Fibroblast of the aortic adventitia (primary cell): Measurements from ENCODE around the gene BBS1. TPM values are rescaled to one million over a fixed set of nuclear protein-coding genes. Genes with fewer than 3 reads are reported as not detected.
A peak's percentile ranks its signal among the peaks of the same experiment; 100 is the strongest.

Experiments
- DNase-seq: peaks from one replicate; pipeline ENCODE4 v3.0.0-alpha.2; 2010; ENCODE audit warnings: low read depth
- H3K4me3 ChIP-seq: 2 replicates; pipeline ENCODE4 v1.5.1; 2011; ENCODE audit warnings: low read depth, mild to moderate bottlenecking, control low read depth, low read length, moderate library complexity
- total RNA-seq: library from RNA; depleted of rRNA; stranded (reverse); fragments of >200 nt; gene quantifications from 2 replicates; pipeline ENCODE4 v1.2.3, GENCODE V29; 2012; ENCODE audit warnings: low replicate concordance
- TF ChIP-seq, protein P1 (sequence below): IDR thresholded peaks from 2 replicates; pipeline ENCODE4 v1.5.1; 2011; ENCODE audit warnings: mild to moderate bottlenecking, low read length, control low read depth, inconsistent platforms; ENCODE audit not compliant: insufficient read depth

Gene BBS1
- total RNA-seq, 1 donor, result 41.7 TPM

DNA sequence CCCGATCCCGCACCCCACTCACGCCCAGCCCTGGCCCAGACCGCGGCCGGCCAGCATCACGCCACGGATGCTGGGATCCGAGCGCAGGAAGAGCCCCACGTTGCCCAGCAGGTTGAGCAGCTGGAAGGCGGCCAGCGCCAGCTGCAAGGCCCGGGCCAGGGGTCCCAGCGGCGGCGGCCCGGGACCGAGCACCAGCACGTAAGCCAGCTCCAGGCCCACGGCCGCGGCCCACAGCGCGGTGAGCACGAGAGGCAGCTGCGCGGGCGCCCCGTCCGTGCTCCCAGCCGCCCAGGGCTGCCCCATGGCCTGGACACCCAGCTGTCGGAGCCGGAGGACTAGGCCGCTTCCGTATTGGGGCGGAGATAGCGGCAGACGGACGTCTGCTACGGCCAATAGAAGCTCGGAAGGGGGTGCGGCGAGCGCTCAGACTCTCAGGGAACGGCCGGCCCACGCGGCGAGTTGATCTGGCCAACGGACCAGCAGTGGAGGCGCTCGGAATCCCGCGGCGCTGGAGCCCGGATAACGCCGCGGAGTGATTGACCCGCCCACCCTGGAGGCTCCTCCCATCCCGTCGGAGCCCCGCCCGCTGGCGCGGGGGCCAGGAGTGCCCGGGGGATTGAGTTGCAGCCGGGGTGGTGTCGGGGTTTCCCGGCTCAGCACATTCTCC, 35.4 kb downstream of the BBS1 start, which contains the start of gene ZDHHC24:
Gene ZDHHC24 (minus strand): TSS at position 348 of the 667 bp plus-strand sequence. CDS start 45 bp downstream, at position 303.
- H3K4me3 ChIP-seq, result peak within 1 kb of the TSS; percentile 78
- TF ChIP-seq, protein P1, sequence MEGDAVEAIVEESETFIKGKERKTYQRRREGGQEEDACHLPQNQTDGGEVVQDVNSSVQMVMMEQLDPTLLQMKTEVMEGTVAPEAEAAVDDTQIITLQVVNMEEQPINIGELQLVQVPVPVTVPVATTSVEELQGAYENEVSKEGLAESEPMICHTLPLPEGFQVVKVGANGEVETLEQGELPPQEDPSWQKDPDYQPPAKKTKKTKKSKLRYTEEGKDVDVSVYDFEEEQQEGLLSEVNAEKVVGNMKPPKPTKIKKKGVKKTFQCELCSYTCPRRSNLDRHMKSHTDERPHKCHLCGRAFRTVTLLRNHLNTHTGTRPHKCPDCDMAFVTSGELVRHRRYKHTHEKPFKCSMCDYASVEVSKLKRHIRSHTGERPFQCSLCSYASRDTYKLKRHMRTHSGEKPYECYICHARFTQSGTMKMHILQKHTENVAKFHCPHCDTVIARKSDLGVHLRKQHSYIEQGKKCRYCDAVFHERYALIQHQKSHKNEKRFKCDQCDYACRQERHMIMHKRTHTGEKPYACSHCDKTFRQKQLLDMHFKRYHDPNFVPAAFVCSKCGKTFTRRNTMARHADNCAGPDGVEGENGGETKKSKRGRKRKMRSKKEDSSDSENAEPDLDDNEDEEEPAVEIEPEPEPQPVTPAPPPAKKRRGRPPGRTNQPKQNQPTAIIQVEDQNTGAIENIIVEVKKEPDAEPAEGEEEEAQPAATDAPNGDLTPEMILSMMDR, result no peak
- DNase-seq, result peak; percentile 96

DNA sequence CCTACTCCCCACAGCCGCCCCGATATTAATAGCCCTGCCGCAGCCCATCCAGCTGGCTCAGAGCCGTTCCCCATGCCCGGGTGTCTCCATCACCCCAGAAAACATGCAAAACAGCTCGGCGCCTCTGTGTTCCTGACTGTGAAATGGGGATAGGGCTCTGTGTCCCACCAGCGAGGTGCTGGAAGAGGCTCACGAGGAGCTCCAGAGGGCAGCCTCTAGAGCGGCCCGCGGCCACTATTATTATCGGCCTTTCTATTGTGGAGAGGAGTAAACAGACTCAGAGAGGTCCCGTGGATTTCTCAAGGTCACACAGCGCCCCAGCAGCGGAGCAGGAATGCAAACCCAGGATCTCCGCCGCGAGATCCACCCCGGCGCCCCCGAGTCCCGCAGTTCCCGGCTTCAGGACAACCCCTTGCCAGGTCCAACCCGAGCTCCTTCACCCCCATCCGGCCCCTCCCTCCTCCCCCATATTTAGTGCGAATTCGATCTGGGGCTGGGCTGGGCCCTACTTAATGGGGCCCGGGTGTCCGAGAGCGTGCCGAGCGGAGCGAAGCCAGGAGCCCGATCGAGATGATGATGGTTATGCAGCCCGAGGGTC, 36.0 kb downstream of the BBS1 start, which contains the start of gene ACTN3:
Gene ACTN3 (plus strand): TSS at position 536 of the 598 bp plus-strand sequence. CDS start 35 bp downstream, at position 571.
- TF ChIP-seq, protein P1, result no peak
- peak; percentile 6 for DNase-seq
- peak within 1 kb of the TSS; percentile 78 for H3K4me3 ChIP-seq

DNA sequence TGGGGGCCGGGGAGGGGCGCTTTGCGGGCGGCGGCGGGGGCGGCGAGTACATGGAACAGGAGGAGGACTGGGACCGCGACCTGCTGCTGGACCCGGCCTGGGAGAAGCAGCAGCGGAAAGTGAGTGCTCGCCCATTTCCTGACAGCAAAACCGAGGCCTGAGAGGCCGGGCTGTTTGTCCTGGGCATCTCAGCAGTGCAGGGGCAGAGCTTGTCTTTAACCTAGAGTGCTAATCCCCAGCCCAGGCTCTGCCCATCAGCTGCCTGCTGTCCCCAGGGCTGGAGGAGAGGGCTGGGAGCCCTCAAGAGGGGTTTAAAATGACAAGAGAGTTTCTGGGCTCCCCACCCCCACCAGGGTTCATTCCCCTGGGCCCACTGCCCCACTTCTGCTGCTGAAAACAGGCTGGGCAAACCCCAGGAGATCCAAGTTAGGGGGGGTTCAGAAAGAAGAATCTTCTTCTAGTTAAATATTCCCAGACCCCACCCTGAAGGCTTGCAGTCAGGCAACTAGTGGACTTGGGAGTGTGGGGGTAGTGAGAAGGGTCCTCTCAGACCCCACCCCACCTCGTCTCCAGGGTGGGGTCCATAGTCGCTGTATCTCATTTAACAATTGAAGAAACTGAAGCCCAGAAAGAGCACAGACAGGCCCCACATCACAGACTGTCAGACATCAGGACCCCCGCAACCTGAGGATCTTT, 36.7 kb downstream of the BBS1 start:
- TF ChIP-seq, protein P1, result no peak
- no peak for DNase-seq
- no peak overlapping the region for H3K4me3 ChIP-seq

DNA sequence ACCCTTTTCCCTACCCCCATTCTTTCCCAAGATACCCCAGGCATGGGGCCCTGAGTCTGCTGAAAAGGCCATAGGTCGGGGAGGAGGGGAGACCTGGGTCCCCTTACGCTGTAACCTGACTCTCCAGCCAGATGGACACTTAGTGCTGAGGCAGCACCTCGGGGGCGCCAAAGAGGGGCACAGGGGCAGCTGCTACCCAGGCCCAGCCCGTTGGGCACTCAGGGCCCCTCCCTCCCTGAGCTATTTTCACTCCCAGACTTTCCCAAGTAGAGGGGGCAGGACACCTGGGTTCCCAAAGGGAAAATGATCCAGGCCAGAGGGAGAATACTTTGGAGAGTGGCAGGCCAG, 37.2 kb downstream of the BBS1 start:
- TF ChIP-seq, protein P1, result no peak
- no peak overlapping the region for H3K4me3 ChIP-seq
- DNase-seq, result no peak

DNA sequence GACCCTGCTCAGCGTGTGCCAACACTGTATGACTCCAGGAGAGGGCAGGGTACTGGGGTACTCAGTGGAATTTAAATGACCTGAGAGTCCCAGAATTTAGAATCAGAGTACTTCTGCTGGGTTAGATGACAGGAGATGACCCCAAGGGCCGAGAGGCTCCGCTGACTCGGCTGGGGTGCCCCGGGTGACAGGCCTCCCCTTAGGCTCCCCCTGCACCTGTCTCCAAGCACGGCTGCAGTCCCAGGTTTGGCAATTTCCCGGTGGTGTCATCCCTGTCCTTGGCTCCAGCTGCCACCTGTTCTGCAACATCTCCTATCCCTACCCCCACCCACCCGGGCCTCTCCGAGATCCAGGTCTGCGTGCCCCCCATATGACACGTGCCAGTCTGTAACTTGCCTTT, 37.6 kb downstream of the BBS1 start:
- TF ChIP-seq, protein P1, result no peak
- H3K4me3 ChIP-seq, result no peak overlapping the region
- DNase-seq, result no peak

DNA sequence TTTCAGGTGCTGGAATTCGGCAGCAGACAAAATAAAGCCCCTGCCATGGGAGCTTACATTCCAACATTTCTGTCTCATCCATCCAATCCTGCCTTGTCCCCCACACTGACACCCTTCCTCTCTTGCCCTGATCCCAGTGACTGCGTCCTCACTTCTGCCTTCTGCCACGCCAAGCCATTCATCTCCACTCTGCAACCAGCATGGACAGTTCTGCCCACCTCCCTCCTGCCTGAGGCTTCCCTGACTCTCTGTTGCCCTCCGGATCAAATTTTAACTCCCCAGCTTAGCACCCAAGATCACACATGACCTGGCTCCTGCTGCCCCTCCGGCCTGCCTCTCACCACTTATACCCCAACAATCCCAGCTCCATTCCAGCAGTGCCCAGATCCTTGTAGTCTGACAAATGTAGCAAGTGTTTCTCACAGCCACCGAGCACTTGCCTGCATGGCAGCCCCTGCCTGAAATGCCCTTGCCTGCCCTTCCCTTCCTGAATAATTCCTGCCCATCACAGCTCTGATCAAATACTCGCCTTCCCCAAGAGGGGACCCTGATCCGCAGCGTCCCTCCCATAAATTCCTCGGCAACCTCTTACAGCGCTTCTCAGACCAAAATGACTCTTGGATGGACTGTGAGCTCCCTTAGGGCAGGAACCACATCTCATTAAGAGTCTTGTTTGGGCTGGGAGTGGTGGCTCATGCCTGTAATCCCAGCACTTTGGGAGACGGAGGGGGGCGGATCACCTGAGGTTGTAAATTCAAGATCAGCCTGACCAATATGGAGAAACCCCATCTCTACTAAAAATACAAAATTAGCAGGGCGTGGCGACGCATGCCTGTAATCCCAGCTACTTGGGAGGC, 38.6 kb downstream of the BBS1 start:
- DNase-seq, result no peak

More for the DNA sequence above, 38.6 kb downstream of the BBS1 start:
- TF ChIP-seq, protein P1, result no peak
- no peak overlapping the region for H3K4me3 ChIP-seq
